ENCODE measurements around the gene KREMEN2. TPM values are rescaled to one million over a fixed set of nuclear protein-coding genes. Genes with fewer than 3 reads are reported as not detected.

Gene KREMEN2
- total and polyA plus RNA-seq, 2 donors (not counting 3 experiments of a cell fraction or from before 2014, with no cell fraction given), result not detected

- no peak for DNase-seq (ENCODE audit: low read depth, low spot score)
- no TSS peak for BruUV-seq (replicated peaks)
- Histone ChIP-seq H2AFZ (ENCODE audit: low read depth, low read length) (no peak overlapping the region), H3K79me2 (ENCODE audit: control insufficient read depth, insufficient read depth, low read length) (no peaks in the 10 kb centered on the region), H3K9me3 (replicated peaks; ENCODE audit: control insufficient read depth, insufficient read depth, low read length) (no peaks in the 10 kb centered on the region), H3K9me1 (replicated peaks; ENCODE audit: control insufficient read depth, extremely low read depth, insufficient read depth, low read length) (no peaks in the 10 kb centered on the region), H3K9ac (replicated peaks; ENCODE audit: extremely low read depth, insufficient read depth, low read length) (no peak overlapping the region), H3K36me3 (ENCODE audit: control insufficient read depth in 2 of 2, extremely low read depth in 1 of 2, insufficient read depth in 2 of 2, low read length in 2 of 2) (peaks cover 10 to 33% of the 10 kb centered on the region in 2 experiments), H3K4me1 (ENCODE audit: control insufficient read depth, extremely low read depth, insufficient read depth, low read length) (no peaks in the 10 kb centered on the region), H3K4me2 (ENCODE audit: insufficient read depth, low read length) (no peak overlapping the region), H3K27ac (ENCODE audit: insufficient read depth, low read depth, low read length) (no peak overlapping the region), H3K4me3 (replicated peaks in 1 of 3; ENCODE audit: insufficient read depth in 1 of 3, low read depth in 1 of 3, low read length in 3 of 3) (no peak overlapping the region), H4K20me1 (replicated peaks; ENCODE audit: control insufficient read depth, extremely low read depth, insufficient read depth, low read length) (no peaks in the 10 kb centered on the region), H3K27me3 (ENCODE audit: control insufficient read depth in 2 of 2, insufficient read depth in 2 of 2, low read length in 2 of 2) (no peaks in the 10 kb centered on the region)
- CTCF ChIA-PET, result interaction anchor here (0.7 to 2.6 kb wide), 3 partner anchors 13 to 101 kb away, joined by 3 to 25 read pairs (median 5); no protein-coding TSS in a partner anchor
- POLR2A ChIA-PET, result no interaction called here
- FAIRE-seq, result no peak
- TF ChIP-seq GATA2 (IDR thresholded peaks at IDR 0.05; ENCODE audit: insufficient read depth, insufficient read length, low read depth, low read length) (no peak), EZH2 (IDR thresholded peaks at IDR 0.05; ENCODE audit: borderline replicate concordance, low read depth, low read length, severe bottlenecking) (no peak), MYC (IDR thresholded peaks at IDR 0.05; ENCODE audit: low read depth, low read length) (no peak), JUN (IDR thresholded peaks at IDR 0.05; ENCODE audit: borderline replicate concordance, insufficient read depth, insufficient read length, low read depth) (no peak), MAX (IDR thresholded peaks at IDR 0.05; ENCODE audit: insufficient read depth, insufficient read length) (no peak), POLR2AphosphoS5 (IDR thresholded peaks at IDR 0.05; ENCODE audit: insufficient read depth, low read depth, low read length) (no peak), POLR2A (IDR thresholded peaks at IDR 0.05; ENCODE audit: low read depth, low read length) (no peak), FOS (IDR thresholded peaks at IDR 0.05; ENCODE audit: borderline replicate concordance, insufficient read depth, low read length) (no peak)
- intact Hi-C loops (cut with micrococcal nuclease) (no loop called here), dilution Hi-C loops (cut with MboI; ENCODE audit: extremely low pct_ligation_motif_present, low sequenced_read_pairs) (no loop called here)
Observed at GRCh38 chr16:2939968-2940367, 24.1 kb upstream of the KREMEN2 start.

- no peak for FAIRE-seq
- Histone ChIP-seq H3K36me3 (ENCODE audit: control insufficient read depth in 2 of 2, extremely low read depth in 1 of 2, insufficient read depth in 2 of 2, low read length in 2 of 2) (peaks cover 10 to 25% of the 10 kb centered on the region in 2 experiments), H3K27me3 (ENCODE audit: control insufficient read depth in 2 of 2, insufficient read depth in 2 of 2, low read length in 2 of 2) (no peaks in the 10 kb centered on the region), H2AFZ (ENCODE audit: low read depth, low read length) (no peak overlapping the region), H3K4me2 (ENCODE audit: insufficient read depth, low read length) (no peak overlapping the region), H3K9me1 (replicated peaks; ENCODE audit: control insufficient read depth, extremely low read depth, insufficient read depth, low read length) (no peaks in the 10 kb centered on the region), H3K27ac (ENCODE audit: insufficient read depth, low read depth, low read length) (no peak overlapping the region), H3K4me3 (replicated peaks in 1 of 3; ENCODE audit: insufficient read depth in 1 of 3, low read depth in 1 of 3, low read length in 3 of 3) (no peak overlapping the region), H4K20me1 (replicated peaks; ENCODE audit: control insufficient read depth, extremely low read depth, insufficient read depth, low read length) (no peaks in the 10 kb centered on the region), H3K9ac (replicated peaks; ENCODE audit: extremely low read depth, insufficient read depth, low read length) (no peak overlapping the region), H3K9me3 (replicated peaks; ENCODE audit: control insufficient read depth, insufficient read depth, low read length) (no peaks in the 10 kb centered on the region), H3K79me2 (ENCODE audit: control insufficient read depth, insufficient read depth, low read length) (no peaks in the 10 kb centered on the region), H3K4me1 (ENCODE audit: control insufficient read depth, extremely low read depth, insufficient read depth, low read length) (no peaks in the 10 kb centered on the region)
- no peak for TF ChIP-seq POLR2A (IDR thresholded peaks at IDR 0.05; ENCODE audit: low read depth, low read length)
- TF ChIP-seq POLR2AphosphoS5 (IDR thresholded peaks at IDR 0.05; ENCODE audit: insufficient read depth, low read depth, low read length), result no peak
- TF ChIP-seq MYC (IDR thresholded peaks at IDR 0.05; ENCODE audit: low read depth, low read length), result no peak
- TF ChIP-seq MAX (IDR thresholded peaks at IDR 0.05; ENCODE audit: insufficient read depth, insufficient read length), result no peak
- TF ChIP-seq GATA2 (IDR thresholded peaks at IDR 0.05; ENCODE audit: insufficient read depth, insufficient read length, low read depth, low read length), result no peak
- TF ChIP-seq FOS (IDR thresholded peaks at IDR 0.05; ENCODE audit: borderline replicate concordance, insufficient read depth, low read length), result no peak
- TF ChIP-seq CTCF (IDR thresholded peaks at IDR 0.05; ENCODE audit: extremely low read depth in 1 of 2, insufficient read depth in 1 of 2, low read depth in 1 of 2, low read length in 2 of 2), result no peak
- TF ChIP-seq EZH2 (IDR thresholded peaks at IDR 0.05; ENCODE audit: borderline replicate concordance, low read depth, low read length, severe bottlenecking), result no peak
- DNase-seq (ENCODE audit: low read depth, low spot score), result no peak
- dilution Hi-C loops (cut with MboI; ENCODE audit: extremely low pct_ligation_motif_present, low sequenced_read_pairs), result no loop called here
- BruUV-seq (replicated peaks), result no TSS peak
- ChIA-PET POLR2A (no interaction called here), CTCF (interaction anchor here (2.8 kb wide), 1 partner anchor 15 kb away, joined by 10 read pairs; no protein-coding TSS in a partner anchor)
- intact Hi-C loops (cut with micrococcal nuclease), result no loop called here
Observed at GRCh38 chr16:2942045-2942444, 22.0 kb upstream of the KREMEN2 start.

All from endothelial cell of umbilical vein (primary cell).